NCI-H1694 (cell line): Measurements from ENCODE around the gene UVRAG.
"Not testable (repeated sequence)": the region's sequence is repeated elsewhere in the genome, so short reads cannot be mapped to it uniquely, and the experiment has no call there.

Source experiments
- DNase-seq: peaks from one replicate; lab custom pipeline; 2025; lab: John Stamatoyannopoulos, UW

The UVRAG gene

GRCh38 chr11:76026862-76027261, 211.9 kb downstream of the UVRAG start:
- no peak for DNase-seq

GRCh38 chr11:76030286-76030685, 215.3 kb downstream of the UVRAG start:
- DNase-seq: no peak

GRCh38 chr11:76030968-76031590, 216.1 kb downstream of the UVRAG start:
- no peak for DNase-seq

DNA sequence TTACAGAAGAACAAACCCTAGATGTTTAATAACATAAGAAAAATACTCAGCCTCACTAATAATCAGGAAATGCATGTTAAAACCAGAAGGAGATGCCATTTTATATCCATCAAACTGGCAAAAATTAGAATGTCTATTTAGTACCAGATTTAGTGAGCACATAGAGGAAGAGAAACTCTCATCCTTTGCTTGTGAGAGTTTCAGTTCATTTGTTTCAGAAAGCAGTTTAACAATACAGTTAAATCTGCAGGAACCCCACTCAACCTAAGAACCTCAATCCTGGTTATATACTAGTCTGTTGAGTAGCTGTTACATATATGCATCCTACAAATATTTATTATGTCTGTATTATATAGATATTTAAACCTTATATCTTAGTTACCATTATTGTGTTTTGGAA, 218.7 kb downstream of the UVRAG start:
- DNase-seq: no peak

DNA sequence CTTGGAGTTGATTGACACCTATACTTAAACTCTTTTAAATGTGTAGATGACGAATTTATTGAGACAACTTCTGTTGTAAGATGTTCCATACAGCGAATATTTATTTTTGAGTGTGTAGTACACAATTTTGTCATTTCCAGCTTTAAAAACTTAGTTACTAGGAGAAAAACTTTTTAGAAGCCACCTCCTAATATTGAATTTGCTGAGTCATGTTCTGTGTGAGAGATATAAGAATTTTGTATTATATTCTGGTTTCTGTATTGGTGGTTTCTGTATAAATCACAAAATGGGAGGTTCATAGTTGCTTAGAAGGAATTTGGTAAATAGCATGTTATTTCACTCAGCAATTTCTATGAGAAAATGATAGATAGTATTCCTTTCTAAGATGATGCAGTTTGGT, 220.0 kb downstream of the UVRAG start:
- DNase-seq: no peak

GRCh38 chr11:76038608-76039007, 223.6 kb downstream of the UVRAG start:
- DNase-seq: no peak

GRCh38 chr11:76041208-76041607, 226.2 kb downstream of the UVRAG start:
- no peak for DNase-seq

DNA sequence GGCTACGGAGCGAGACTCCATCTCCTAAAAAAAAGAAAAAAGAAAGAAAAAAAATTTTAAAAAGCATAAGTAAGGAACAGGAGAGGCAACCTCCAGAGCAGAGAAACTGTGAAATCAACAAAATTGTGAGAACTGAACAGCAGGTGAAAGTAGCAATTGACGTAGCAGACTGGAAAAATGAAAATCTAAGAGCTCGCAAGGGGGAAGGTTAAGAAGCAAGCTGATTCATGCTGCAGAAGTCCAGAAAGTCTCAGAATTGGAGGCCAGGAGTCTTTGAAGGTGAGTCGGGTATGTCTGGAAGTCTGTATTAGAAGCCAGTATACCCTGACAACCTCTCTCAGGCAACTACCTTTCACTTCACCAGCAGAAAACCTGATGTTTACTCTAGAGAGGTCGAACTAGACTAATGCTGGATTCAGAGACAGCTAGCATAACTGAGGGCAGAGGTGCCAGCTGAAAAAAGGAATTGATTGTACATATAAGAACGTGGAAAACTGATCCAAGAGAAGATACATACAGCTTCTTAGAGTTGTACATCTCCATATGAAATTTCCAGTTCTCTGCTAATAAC, 229.8 kb downstream of the UVRAG start:
- no peak for DNase-seq

- no peak for DNase-seq
Observed at GRCh38 chr11:76047231-76047630, 232.2 kb downstream of the UVRAG start.

DNA sequence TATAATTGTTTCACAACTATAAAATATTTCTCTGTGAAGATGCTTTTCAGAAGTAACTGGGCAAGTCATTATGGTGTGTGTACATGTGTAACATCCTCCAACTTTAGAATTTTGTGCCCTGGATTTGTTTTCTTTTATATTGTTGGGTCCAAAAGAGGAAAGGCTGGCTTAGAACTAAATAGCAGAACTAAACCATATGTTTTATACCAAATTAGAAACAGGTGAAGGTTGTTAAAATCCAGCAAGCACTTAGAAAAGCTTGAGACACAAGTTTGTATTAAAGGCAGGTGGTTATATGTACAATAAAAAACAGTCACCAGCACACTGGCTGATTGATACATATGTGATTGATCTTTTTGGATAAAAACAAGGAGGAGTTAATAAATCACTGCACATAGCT, 232.8 kb downstream of the UVRAG start:
- no peak for DNase-seq

GRCh38 chr11:76048763-76049162, 233.8 kb downstream of the UVRAG start:
- DNase-seq: no peak

GRCh38 chr11:76049511-76049910, 234.5 kb downstream of the UVRAG start:
- no peak for DNase-seq

- no peak for DNase-seq
Observed at GRCh38 chr11:76051937-76052336, 236.9 kb downstream of the UVRAG start.

DNA sequence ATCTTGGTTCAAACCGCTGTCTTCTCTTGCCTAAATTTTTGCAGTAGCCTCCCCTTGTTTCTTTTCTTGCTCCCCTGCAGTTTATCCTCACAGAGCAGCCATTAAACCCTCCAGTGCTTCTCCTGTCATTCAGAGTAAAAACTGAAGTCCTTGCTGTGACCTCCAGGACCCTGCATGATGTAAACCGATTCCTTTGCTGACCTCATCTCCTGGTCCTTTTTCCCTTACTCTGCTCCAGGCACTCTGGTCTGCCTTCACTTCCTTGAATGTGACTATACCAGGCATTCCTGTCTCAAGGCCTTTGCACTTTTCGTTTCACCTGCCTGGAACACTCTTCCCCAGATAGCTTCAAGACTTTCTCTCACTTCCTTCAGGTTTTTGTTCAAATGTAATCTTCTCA, 239.3 kb downstream of the UVRAG start:
- no peak for DNase-seq

GRCh38 chr11:76056876-76057275, 241.9 kb downstream of the UVRAG start:
- DNase-seq: no peak

DNA sequence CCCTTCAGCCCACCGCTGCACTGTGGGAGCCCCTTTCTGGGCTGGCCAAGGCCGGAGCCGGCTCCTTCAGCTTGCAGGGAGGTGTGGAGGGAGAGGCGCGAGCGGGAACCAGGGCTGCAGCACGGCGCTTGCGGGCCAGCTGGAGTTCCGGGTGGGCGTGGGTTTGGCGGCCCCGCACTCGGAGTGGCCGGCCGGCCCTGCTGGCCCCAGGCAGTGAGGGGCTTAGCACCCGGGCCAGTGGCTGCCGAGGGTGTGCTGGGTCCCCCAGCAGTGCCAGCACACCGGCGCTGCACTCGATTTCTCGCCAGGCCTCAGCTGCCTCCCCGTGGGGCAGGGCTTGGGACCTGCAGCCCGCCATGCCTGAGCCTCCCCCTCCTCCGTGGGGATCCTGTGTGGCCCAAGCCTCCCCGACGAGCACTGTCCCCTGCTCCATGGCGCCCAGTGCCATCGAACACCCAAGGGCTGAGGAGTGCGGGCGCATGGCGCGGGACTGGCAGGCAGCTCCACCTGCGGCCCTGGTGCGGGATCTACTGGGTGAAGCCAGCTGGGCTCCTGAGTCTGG, 245.5 kb downstream of the UVRAG start:
- not testable (repeated sequence) for DNase-seq

GRCh38 chr11:76062733-76063132, 247.7 kb downstream of the UVRAG start:
- DNase-seq: no peak

DNA sequence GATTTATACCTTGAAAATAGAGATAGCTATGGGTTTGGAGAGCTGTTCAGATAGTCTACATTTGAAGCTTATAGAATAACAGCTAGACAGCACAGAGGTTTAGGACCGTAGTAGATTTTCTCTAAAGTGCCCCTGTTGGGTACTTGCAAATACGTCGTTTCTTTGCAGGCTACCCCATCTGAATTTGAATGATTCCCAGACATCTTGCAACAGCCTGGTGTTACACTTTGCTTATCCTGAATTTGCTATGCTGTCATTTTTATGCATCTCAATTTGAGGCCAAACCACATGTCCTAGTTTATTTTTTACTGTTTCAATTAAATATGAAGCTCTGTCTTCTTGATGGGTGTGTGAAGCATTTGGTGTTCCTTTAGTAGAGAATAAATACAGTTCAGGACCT, 249.2 kb downstream of the UVRAG start:
- DNase-seq: no peak

DNA sequence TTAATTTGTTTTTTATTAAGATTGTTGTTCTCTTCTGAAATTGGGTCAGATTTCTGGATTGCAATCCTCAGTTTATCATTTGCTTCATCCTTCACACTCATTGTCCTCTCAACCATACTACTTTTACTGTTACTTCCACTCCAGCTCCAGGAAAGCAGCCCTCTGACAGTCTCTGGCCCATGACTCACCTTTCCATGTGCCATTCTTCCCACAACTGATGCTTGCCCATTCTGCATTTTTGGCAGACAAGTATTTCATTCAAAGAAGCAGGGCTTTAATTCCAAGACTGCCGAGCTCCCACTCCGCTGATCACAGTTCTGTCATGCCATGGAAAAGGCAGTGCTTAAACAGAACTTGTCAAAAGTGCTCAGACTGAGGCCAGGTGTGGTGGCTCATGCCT, 252.1 kb downstream of the UVRAG start:
- DNase-seq: no peak

DNA sequence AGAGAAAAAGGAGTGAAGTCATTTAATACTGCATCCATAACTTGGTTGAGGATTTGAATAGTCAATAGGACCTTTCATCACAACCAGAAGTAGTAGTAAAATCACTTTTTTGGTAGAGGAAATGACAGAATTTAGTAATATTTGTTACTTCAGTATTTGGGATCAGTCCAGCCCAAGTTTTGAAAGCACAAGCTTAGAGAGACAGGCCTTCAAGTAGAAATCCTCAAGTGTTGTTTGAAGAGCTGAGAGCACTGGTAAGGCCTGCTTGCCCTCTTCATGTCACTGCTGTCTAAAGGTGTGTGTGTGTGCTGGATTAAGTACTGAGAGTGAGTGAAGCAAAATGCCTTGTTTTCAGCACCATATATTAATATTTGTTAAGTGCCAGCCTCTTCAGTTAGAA, 254.0 kb downstream of the UVRAG start:
- no peak for DNase-seq

- no peak for DNase-seq
Observed at GRCh38 chr11:76071090-76071489, 256.1 kb downstream of the UVRAG start.

GRCh38 chr11:76073724-76074123, 258.7 kb downstream of the UVRAG start:
- DNase-seq: no peak

DNA sequence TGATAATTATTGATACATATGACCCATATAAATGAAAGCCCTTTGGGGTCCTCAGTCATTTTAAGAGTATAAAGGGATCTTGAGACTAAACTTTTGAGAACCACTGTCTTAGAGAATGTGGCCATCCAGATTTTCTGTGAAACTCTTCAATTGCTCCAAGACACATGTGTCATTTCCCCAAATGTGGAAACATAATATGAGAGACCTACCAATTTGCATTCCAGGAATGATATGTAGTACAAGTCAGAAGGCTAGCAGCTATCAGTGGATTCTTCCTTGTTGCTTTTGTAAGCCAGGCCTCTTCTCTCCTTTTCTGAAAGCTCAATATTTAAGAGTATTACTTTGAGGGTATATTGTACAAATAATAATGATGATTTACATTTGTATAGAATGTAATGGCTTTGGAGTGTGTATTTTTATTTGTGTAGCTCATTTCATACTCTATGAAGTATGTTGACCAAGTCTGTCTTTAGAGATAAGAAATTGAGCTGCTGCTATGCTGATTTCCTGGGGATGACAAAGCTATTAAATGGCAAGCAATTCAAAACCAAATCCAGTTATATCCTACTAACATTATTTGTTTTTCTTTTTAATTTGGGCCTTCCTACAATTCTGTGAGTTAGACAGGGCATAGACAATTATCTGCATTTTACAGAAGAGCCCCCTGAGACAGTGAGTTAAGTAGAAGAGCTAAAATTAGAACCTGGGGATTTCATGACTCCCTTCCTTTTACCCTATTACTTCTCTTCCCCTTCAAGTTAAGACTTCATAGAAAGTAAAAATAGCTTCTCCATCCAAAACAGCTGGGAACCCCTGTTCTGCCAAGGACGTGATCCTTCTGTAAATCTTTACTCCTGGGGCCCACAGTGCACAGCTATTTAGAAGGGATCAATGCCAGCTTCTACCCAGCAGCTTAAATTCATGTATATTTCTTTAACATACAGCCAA, 259.4 kb downstream of the UVRAG start:
- DNase-seq: no peak
